Upper lobe of right lung (tissue), 1 donor: ENCODE measurements around the gene KCNJ6. TPM values are rescaled to one million over a fixed set of nuclear protein-coding genes. Genes with fewer than 3 reads are reported as not detected.
A peak's percentile ranks its signal among the peaks of the same experiment; 100 is the strongest.

Experiments
- ATAC-seq: fragments of 200-7000 bp; cut with Tn5 transposase; one replicate; pipeline ENCODE4 v1.9.1; 2020; ENCODE audit warnings: mild to moderate bottlenecking, moderate library complexity
- DNase-seq: peaks from one replicate; pipeline ENCODE4 v3.0.0-alpha.2; 2020
- H3K27ac ChIP-seq: fragments of 200-600 bp; one replicate; pipeline ENCODE4 v1.8.0; 2022
- H3K27me3 ChIP-seq: fragments of 200-600 bp; one replicate; pipeline ENCODE4 v1.8.0; 2022; ENCODE audit warnings: mild to moderate bottlenecking
- H3K36me3 ChIP-seq: fragments of 200-600 bp; one replicate; pipeline ENCODE4 v1.8.0; 2022
- H3K4me1 ChIP-seq: fragments of 200-600 bp; one replicate; pipeline ENCODE4 v1.8.0; 2022
- H3K4me3 ChIP-seq: fragments of 200-600 bp; one replicate; pipeline ENCODE4 v1.8.0; 2022; ENCODE audit warnings: mild to moderate bottlenecking
- H3K9me3 ChIP-seq: fragments of 200-600 bp; one replicate; pipeline ENCODE4 v1.8.0; 2022
- intact Hi-C: fragments of 100-400 bp; cut with DNase I; formaldehyde crosslinking; loops from one replicate; pipeline ENCODE4 v1.11.0; 2022
- total RNA-seq: library from RNA; stranded (reverse); fragmentation: NEBNext Ultra II Directional; extraction: Animal tissue kit (Norgen Biotek cat#: 25700); gene quantifications from one replicate; pipeline ENCODE4 v1.2.1, GENCODE V29; 2021
- TF ChIP-seq, protein P1 (sequence below): fragments of 200-600 bp; IDR thresholded peaks from one replicate; pipeline ENCODE4 v1.8.0; 2022; ENCODE audit warnings: antibody characterized with exemption
- donor health status: DM: no; HTN: yes; CAD: no; lungs with severe emphysema.

KCNJ6 gene
- total RNA-seq, 1 donor from 2014 or later, result 0.06 TPM

DNA sequence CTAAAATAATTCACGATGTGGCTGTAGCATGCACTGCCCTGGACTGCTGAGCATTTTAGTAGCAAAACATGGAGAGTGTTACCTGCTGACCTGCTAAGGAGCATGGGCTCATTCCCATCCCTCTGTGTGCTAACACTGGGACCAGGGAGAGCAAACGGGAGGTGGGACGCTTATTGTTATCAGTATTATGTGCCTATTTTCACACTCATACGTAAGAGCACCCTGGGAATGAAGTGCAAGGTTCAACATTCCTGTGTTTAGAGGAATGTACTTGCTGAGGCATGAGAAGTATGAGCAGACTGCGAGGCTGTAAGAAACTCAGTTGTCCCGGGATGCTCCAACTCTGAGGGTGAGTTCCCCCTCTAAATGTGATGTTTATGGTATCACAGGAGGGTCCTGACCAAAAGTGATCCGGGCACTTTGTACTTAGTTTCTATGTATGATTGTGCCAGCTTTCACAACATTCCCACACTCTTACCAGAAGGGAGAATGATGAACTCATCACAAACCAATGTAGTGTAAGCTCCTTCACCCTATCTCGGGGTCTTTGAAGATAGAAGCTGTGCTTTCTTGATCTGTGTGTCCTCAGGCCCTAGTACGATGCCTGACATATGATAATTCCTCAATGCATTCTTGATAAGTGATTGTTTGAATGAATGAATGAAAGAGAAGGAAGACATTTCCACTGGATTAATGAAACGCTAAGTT, 164.8 kb downstream of the KCNJ6 start:
- H3K4me3 ChIP-seq, result no peak overlapping the region
- H3K27me3 ChIP-seq, result no peaks in the 10 kb centered on the region
- DNase-seq, result no peak
- ATAC-seq, result peak; percentile 60
- TF ChIP-seq, protein P1, sequence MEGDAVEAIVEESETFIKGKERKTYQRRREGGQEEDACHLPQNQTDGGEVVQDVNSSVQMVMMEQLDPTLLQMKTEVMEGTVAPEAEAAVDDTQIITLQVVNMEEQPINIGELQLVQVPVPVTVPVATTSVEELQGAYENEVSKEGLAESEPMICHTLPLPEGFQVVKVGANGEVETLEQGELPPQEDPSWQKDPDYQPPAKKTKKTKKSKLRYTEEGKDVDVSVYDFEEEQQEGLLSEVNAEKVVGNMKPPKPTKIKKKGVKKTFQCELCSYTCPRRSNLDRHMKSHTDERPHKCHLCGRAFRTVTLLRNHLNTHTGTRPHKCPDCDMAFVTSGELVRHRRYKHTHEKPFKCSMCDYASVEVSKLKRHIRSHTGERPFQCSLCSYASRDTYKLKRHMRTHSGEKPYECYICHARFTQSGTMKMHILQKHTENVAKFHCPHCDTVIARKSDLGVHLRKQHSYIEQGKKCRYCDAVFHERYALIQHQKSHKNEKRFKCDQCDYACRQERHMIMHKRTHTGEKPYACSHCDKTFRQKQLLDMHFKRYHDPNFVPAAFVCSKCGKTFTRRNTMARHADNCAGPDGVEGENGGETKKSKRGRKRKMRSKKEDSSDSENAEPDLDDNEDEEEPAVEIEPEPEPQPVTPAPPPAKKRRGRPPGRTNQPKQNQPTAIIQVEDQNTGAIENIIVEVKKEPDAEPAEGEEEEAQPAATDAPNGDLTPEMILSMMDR, result no peak
- intact Hi-C loops, result no loop called here
- no peaks in the 10 kb centered on the region for H3K36me3 ChIP-seq
- H3K9me3 ChIP-seq, result no peaks in the 10 kb centered on the region
- H3K4me1 ChIP-seq, result no peaks in the 10 kb centered on the region
- no peak overlapping the region for H3K27ac ChIP-seq

DNA sequence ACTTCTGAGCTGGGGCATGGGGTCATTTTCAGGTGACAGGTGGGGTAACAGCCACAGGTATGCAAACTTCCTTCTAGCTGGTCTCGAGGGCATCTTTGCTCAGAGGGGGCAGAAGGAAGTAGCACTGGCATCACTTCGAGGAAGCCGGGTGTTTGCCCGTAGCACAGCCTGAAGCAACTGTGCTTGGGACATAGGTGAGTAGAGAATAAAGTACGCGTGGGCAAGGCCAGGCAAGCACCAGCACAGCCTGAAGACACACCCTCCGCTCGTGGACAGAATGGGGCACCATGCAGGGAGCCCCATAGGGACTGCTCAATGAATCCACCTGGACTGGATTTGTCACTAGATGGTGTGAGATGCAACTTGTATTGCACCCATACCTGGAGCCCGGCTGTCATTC, 167.1 kb downstream of the KCNJ6 start:
- Histone ChIP-seq H3K4me3 (no peak overlapping the region), H3K4me1 (no peaks in the 10 kb centered on the region), H3K36me3 (no peaks in the 10 kb centered on the region), H3K9me3 (no peaks in the 10 kb centered on the region), H3K27me3 (no peaks in the 10 kb centered on the region), H3K27ac (no peak overlapping the region)
- ATAC-seq (no peak), DNase-seq (no peak)
- TF ChIP-seq, protein P1, result no peak
- intact Hi-C loops, result no loop called here

DNA sequence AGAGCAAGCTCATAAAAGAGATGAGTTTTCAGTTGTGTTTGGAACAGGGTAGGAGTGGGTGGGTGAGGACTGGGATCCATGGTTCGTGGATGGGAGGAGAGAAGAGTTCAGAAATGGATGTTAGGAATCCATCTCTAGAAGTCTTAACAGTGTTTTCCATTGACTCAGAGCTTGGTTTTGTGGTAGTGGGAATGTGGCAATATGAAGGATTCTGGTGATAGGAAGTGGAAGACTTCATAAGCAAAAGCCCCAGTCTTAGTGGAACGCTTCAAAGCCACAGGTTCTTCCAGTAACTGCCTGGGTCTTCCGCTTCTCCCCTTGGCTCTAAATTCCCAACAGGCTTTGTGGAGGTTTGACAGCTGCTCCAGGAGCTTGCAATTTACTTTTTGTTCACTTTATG, 167.9 kb downstream of the KCNJ6 start:
- DNase-seq (no peak), ATAC-seq (no peak)
- TF ChIP-seq, protein P1, result no peak
- Histone ChIP-seq H3K27me3 (no peaks in the 10 kb centered on the region), H3K27ac (no peak overlapping the region), H3K9me3 (no peaks in the 10 kb centered on the region), H3K4me3 (no peak overlapping the region), H3K36me3 (no peaks in the 10 kb centered on the region), H3K4me1 (no peaks in the 10 kb centered on the region)
- intact Hi-C loops, result no loop called here

DNA sequence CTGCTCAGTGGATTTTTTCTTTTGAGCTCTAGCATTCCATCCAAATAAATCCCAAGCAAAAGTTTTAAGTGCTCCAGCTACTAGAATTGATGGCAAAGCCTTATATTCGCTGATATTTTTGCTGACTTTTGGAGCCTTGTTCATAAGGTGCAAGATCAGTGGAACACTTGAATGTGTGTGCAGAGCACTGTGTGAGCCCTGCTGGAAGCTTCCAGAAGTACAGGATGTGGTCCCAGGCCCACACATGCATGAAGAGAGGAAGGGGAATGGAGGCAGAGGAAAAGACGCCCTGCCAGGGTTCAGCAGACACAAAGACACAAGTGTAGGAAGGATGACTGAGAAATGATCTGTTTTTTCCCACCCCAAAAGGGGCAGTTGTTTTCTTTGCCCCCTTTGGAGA, 169.4 kb downstream of the KCNJ6 start:
- H3K27me3 ChIP-seq, result no peaks in the 10 kb centered on the region
- no peaks in the 10 kb centered on the region for H3K4me1 ChIP-seq
- H3K27ac ChIP-seq, result no peak overlapping the region
- H3K4me3 ChIP-seq, result no peak overlapping the region
- no peak for ATAC-seq
- intact Hi-C loops, result no loop called here
- no peaks in the 10 kb centered on the region for H3K36me3 ChIP-seq
- TF ChIP-seq, protein P1, result no peak
- no peak for DNase-seq
- no peaks in the 10 kb centered on the region for H3K9me3 ChIP-seq

DNA sequence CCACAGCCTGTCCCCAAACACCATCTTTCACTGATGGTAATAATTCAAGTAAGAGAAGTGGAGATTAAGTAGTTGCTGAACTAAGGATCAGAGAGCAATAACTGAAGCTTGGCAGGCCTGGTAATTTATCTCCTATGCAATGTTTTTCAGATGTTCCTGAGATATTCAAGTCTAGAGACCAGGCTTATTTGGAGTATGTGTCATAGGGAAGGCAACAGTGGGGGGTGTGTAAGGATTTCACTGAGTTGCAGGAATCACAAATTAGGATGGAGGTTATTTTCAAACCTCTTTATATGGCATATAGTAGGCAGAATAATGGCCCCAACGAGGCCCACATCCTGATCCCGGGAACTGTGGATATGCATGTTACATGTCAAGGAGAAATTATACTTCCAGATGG, 171.7 kb downstream of the KCNJ6 start:
- Histone ChIP-seq H3K27ac (no peak overlapping the region), H3K9me3 (no peaks in the 10 kb centered on the region), H3K4me1 (no peaks in the 10 kb centered on the region), H3K4me3 (no peak overlapping the region), H3K27me3 (no peaks in the 10 kb centered on the region), H3K36me3 (no peaks in the 10 kb centered on the region)
- intact Hi-C loops, result no loop called here
- ATAC-seq (no peak), DNase-seq (no peak)
- TF ChIP-seq, protein P1, result no peak

DNA sequence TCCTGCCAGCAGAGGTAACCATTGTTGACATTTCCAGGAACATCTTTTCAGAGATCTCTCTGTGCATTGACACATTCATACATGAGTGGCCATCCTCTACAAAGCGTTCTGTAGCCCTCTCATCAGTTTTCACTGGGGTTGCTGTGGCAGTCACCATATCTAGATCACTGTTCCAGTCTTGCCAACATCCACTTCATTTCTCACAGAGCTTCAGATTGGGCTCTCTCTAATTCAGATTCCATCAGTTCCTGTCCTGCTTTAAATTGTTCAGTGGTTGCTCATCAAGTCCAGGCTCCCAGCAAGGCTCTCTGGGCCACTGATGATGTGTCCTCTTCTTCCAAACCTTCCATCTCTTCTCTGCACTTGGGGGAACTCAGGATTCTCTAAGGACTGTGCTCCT, 173.7 kb downstream of the KCNJ6 start:
- TF ChIP-seq, protein P1, result no peak
- no peak overlapping the region for H3K4me3 ChIP-seq
- H3K9me3 ChIP-seq, result no peaks in the 10 kb centered on the region
- H3K27ac ChIP-seq, result no peak overlapping the region
- intact Hi-C loops, result no loop called here
- DNase-seq (no peak), ATAC-seq (no peak)
- H3K36me3 ChIP-seq, result no peaks in the 10 kb centered on the region
- no peaks in the 10 kb centered on the region for H3K4me1 ChIP-seq
- no peaks in the 10 kb centered on the region for H3K27me3 ChIP-seq
